ENCODE data around the gene PPARA.

DNA sequence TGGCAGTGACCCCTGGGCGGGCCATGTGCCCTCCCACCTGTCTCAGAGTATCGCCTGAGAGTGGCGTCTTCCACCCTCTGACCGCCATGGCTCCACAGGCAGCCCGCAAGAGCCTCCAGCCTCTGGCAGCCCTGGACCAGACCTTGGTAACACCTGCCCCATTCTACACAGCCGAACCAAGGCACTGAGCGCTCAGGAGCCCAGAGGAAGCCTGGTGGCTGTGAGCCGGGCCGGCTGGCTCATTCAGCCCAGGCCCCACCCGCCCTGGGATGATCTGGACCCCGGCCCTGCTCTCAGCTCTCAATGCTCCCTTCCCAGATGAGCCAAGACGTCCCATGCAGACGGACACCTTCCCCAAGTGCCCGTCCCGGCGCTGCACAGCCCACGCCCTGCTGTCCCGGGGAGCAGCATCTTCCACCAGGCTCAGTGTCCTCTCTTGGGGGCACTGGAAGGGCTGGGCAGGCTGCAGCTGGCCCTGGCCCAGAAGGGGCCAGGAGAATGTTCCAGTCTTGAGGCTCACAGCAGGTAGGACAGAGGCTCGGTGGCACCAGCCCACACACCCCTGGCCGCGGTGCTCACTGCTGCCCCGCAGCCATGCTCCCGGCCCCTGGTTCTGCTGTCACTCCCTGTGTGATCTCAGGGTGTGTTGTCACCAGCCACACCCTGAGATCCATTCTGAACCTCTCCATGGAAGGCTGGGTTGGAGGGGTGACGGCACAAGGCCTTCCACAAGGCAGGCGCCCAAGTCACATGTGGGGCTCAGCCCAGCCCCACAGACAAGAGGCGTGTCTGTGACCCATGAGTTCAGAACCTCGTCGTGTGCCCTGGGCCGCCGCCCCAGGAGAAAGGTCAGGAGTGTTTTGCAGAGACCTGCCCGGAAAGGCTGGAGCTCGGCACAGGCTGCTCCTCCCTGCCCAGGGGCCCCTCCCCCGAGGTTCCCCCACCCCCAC is 24.2 kb upstream of the PPARA start:
- TF ChIP-seq, protein P1, sequence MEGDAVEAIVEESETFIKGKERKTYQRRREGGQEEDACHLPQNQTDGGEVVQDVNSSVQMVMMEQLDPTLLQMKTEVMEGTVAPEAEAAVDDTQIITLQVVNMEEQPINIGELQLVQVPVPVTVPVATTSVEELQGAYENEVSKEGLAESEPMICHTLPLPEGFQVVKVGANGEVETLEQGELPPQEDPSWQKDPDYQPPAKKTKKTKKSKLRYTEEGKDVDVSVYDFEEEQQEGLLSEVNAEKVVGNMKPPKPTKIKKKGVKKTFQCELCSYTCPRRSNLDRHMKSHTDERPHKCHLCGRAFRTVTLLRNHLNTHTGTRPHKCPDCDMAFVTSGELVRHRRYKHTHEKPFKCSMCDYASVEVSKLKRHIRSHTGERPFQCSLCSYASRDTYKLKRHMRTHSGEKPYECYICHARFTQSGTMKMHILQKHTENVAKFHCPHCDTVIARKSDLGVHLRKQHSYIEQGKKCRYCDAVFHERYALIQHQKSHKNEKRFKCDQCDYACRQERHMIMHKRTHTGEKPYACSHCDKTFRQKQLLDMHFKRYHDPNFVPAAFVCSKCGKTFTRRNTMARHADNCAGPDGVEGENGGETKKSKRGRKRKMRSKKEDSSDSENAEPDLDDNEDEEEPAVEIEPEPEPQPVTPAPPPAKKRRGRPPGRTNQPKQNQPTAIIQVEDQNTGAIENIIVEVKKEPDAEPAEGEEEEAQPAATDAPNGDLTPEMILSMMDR (conservative IDR thresholded peaks at IDR 0.05; ENCODE audit: low read length), result no peak
- no peak for TF ChIP-seq EZH2phosphoT487 (IDR thresholded peaks at IDR 0.05; ENCODE audit: borderline replicate concordance, low read depth, low read length)
